Measurements from ENCODE around the gene OGG1.
A peak's percentile ranks its signal among the peaks of the same experiment; 100 is the strongest.

OGG1 gene

DNA sequence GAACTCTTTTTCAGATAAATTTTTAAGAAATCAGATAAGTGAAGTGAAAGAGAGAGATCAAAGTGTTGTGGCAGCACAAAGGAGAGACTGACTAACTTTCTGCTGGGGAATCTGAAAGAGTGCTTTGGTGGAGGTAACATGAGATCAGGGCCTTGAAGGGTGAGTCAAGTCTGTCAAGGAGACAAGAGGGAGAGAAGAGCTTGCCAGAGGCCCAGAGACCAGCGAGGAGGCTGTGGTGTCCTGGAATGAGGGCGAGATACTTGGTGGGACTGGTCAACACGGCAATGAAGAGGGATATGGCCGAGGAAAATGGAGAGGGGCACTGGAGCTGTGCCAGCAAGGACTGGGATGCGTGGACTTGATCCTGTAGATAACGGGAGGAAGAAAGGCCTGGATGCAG lies 38.0 kb downstream of the OGG1 start:
- DNase-seq = peak; percentile 58

DNA sequence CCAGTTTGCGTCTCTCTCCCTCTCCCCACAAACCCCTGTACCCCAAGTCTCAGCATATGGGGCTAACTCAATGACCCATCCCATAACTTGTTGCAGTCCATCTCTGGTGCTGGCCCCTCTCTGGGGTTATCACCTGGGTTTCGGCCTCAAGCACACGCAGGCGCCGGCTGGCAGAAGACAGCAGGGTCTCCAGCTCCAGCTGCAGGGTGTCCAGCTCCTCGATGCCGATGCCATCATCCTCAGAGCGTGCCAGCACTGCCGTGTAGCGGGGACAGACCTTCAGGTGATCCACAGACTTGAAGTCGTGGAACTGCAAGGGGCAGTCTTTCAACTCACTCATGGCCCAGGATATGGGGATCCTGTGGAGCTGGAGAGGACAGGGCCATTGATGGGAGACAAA lies 41.4 kb downstream of the OGG1 start:
- DNase-seq = no peak

DNA sequence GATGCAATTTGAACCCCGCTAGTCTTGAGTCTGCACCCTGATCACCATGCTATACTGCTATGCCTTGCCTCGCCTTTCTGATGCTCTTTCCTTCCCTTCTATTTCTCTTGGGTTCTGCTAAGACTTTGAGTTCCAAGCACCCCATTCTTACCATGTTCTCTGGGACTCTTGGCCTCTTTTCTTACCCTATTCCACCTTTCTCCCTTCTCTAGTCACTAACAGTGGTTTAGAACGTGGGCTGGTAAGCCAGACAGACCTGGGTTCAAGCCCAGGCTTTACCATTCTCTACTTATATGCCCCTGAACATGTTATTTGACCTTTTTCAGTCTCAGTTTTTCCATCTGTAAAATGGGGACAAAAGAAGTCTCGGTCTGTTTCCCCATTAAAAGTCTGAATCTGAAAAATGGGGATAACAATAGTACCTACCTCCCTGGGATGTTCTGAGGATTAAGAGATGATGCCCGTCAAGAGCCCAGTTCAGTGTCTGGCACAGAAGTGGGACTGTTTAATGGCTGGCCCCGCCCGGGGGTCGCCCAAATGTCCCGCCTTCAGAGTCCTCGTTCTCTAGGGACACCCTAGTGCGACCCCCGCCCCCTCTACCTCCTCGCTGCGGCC lies 42.1 kb downstream of the OGG1 start:
- DNase-seq = no peak

DNA sequence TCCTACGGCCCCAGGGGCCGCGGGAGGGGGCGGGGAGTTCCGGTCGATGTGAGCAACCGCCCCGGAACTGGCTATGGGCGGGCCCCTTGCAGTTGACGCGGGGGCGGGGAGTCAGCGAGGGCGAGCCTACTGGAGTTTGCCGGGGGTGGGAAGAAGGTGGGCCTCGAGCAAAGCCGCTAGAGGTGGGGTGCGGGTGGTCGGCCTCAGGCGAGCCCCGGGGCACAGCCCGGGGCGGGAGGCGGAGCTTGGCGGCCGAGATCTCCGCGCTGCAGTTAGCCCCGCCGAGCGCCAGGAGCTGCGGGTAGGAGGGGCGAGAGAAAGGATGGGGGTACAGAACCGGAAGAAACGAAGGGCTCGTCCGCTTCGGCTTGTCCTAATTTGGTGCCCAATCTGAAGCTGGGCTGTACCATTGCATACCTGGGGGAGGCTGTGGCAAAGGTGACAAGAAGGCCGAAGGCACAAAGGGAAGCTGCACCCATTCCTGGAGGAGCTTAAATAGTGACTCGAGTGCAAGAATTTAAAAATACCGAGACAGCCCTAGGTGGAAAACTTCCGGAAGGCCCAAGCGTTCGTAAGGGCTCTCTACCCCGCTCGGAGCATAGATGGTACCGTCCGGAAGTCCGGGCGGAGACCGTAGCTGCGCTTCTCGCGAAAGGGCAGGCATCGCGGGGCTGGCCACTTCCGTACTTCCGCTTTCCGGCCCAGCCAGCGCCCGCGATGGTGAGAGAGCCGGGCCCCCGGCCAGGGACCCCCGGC lies 42.8 kb downstream of the OGG1 start, which contains the start of the genes ARPC4 and TADA3:
Gene ARPC4, plus strand, starts transcription at position 678 of the 756 bp plus-strand sequence. Its CDS starts 40 bp downstream, at position 718.
Gene TADA3, minus strand, starts transcription at position 69 of the 756 bp plus-strand sequence. CDS start 1,007 bp downstream, outside the sequence.
- DNase-seq = peak; percentile 93

DNA sequence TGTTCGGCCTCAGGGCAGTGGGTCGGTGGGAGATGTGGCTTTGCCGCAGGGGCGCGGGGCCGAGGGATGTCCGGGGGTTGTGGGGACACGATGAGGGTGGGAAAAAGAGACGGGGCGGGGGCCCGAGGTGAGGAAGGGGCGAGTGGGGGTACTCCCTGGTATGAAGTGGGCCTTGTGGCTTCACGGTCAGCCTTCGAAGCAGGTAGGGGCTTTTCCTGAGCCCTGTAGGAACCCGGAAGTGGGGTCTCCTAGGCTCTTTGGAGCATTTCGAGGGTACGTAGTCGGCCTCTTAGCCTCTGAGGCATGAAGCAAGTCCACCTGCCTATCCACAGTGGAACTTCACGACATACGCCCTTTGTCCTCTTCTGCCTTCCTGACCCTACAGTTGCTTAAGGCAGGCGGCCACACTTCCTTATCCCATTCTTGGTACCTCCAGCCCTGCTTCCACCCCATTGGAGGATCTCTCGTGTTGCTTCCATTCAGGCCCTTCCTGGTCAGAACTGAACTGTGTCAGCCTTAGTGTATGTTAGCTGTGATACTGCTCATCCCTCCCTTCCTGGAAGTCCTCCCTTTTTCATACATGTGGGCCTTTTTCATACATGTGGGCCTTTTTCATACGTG lies 43.5 kb downstream of the OGG1 start:
- peak; percentile 59 for DNase-seq

DNA sequence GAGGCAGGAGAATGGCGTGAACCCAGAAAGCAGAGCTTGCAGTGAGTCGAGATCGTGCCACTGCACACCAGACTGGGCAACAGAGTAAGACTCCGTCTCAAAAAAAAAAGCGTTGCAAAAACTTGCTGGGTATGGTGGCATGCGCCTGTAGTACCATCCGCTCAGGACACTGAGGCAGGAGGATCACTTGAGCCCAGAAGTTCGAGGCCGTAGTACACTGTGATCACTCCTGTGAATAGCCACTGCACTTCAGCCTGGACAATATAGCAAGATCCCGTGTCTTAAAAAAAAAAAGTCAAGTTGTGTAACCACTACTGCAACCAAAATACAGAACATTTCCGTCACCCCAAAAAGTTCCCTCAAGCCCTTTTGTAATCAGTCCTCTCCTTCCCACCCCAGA lies 44.6 kb downstream of the OGG1 start:
- DNase-seq = no peak

DNA sequence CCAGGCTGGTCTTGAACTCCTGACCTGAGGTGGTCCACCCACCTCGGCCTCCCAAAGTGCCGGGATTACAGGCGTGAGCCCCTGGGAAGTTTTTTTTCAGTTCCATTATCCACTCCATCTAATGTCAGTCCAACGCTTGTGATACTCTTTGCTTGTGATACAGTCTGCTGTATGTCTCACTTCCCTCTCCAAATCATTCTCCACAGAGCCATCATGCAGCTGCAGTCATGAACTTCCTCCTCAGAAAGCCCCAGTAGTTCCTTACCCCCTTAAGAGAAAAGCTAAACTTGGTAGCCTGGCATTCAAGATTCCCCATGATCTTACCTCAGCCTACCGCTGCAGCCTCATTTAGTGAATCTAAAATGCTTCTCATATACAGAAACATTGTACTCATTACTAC lies 45.5 kb downstream of the OGG1 start:
- DNase-seq = no peak

DNA sequence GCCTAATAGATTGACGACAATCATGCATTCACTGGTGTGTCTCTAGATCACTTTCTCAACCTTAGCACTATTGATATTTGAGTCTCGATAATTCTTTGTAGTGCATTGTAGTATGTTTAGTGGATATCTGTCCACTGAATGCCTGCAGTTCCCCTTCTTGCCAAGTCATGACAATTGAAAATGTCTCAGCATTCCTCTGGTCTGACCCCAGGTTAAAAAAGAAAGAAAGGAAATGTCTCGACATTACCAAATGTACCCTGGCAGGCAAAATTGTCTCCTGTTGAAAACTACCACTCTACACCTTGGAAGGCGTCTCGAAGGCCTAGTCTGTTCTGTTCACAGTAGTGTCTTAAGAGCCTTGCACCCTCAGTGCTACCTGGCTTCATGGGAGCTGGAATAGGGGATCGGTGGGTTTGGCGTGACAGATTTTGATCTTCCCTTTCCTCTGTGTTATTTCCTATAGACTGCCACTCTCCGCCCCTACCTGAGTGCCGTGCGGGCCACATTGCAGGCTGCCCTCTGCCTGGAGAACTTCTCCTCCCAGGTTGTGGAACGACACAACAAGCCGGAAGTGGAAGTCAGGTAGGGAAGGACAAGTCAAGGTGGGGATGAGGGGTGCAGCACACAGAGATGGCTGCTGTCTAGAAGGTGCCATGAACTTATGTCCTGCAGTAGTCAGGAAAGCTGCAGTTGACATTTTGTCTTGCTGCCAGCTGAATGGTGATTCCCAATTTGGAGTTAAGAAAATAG lies 47.6 kb downstream of the OGG1 start:
- DNase-seq = no peak

DNA sequence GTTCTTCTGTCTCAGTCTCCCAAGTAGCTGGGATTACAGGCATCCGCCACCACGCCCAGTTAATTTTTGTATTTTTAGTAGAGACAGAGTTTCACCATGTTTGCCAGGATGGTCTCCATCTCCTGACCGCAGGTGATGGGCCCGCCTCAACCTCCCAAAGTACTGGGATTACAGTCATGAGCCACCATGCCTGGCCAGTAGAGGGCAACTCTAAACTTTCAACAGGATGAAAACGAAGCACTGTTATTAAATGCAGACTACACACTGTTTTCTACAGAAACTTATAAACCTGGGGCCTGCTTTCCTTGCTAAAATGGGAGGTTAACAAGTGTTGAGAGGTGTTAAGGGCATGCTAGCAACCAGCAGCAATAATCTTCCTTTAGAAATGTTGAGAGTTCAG lies 50.8 kb downstream of the OGG1 start:
- no peak for DNase-seq

DNA sequence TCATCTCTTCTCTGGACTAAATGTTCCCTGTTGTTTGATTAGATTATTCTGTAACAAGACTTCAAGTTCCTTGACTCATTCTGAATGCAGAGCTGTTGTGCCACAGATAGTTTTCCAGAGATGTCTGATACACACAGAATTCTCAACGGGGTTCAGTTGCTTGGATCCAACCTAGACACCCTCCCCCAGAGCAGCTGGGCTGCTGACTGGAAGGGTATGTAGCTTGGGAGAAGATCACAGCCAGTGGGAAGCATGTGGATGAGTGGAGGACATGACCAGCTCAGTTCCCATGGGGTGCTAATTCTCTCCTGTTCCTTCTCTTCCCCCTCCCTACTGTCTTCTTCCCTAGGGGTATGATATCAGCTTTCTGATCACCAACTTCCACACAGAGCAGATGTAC lies 53.7 kb downstream of the OGG1 start:
- no peak for DNase-seq

DNA sequence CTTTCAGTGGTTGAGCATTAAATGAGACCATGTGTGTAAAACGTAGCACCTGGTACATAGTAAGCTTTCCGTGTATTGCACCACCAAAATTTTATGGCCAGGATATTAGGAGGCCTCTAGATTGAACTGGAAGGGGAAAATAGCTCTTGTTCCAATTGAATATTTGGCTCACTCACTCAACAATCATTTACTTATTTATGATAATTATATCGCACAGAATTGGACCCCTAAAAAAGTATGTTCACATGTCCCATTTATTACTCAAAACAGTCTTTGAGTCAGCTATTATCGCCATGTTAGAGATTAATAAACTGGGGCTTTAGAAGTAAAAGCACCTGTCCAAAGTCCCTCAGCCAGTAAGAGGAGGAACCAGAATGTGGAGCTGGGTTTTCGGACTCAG lies 55.2 kb downstream of the OGG1 start:
- no peak for DNase-seq

DNA sequence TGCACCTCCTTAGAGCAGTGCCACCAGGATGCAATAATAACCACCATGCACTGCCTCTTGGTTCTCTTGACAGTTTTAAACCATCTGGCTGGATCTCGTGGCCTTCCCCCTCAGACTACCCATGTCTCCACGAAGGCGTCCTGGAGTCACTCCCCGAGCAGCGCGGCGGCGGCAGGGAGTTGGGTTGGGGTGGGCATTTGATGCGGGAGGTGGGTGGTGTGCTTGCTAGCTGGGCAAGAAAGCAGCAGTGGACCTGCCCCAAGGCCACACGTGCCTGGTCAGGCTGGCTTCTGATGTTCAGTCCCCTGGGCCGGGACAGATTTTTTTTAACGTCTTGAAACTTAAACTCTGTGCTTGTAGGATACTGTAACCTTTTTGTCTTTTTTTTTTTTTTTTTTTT lies 56.4 kb downstream of the OGG1 start:
- no peak for DNase-seq
